HG03442 (cell line): ENCODE data around the gene ARID5B.

Experiments used
- ATAC-seq: cut with Tn5 transposase; IDR thresholded peaks from one replicate; pipeline ENCODE4 v1.9.1; 2021; ENCODE audit warnings: mild to moderate bottlenecking, moderate library complexity; ENCODE audit not compliant: unreplicated experiment

ARID5B gene

DNA sequence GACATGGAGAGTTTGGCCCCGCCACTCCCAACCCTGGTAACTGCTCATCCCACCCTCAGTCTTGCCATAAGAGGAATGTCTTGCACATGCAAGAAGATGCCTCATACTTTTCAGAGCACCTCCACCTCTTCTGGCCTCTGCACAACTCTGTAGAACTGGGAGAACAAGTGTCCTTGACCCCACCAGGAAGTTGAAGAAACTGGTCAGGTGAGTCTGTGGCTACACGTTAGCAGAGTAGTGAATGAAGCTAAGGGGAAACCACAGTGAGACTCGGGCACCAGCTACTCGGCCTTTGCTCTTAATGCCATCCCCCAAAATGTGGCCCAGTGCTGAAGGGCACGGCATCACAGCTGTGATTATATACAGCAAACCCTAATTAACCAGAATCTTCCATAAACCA is 110.1 kb downstream of the ARID5B start:
- no peak for ATAC-seq

DNA sequence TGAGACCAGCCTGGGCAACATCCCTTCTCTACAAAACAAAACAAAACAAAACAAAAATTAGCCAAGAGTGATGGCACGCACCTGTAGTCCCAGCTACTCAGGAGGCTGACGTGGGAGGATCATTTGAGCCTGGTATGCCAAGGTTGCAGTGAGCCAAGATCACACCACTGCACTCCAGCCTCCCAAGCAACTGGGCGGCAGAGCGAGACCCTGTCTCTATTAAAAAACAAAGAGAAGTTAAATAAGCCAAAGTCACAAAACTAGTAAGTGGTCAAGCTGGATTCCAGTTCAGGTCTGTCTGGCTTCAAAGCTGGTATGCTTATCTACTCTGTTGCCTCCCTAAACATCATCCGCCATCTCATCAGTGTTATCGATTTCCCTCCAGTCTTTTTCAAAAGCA is 110.8 kb downstream of the ARID5B start:
- no peak for ATAC-seq

DNA sequence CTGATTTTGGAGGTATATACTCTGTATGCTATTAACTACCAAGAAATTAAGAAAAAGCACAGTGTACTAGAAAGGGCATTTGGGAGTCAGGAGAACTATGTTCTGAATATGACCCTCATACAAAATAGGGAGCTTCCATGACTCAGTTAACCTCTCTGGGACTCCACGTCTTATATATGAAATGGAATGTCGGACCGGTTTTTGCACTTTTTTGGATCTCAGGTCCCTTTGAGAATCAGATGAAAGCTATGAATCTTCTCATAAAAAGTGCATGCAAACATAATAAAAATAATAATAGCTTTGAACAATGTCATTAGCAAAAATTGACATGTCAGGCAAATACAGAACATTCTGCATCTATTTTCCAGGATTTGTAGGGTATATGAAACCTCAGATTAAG is 113.0 kb downstream of the ARID5B start:
- no peak for ATAC-seq

DNA sequence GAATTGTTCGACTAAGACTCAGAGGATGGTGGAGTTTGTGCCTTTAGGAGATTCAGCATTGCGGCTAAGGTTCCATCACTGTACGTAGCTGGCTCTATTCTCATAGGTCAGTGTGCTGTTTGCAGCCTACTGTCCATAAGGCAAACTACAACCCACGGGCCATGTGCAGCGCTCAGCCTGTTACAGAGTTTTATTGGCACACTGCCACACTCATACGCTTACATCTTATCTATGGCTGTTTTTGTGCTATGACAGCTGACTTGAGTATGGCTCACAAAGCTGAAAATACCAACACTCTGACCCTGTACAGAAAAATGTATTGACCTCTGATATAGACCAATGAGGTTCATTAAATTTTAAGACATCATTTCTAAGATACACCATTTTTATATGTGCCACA is 114.5 kb downstream of the ARID5B start:
- no peak for ATAC-seq

DNA sequence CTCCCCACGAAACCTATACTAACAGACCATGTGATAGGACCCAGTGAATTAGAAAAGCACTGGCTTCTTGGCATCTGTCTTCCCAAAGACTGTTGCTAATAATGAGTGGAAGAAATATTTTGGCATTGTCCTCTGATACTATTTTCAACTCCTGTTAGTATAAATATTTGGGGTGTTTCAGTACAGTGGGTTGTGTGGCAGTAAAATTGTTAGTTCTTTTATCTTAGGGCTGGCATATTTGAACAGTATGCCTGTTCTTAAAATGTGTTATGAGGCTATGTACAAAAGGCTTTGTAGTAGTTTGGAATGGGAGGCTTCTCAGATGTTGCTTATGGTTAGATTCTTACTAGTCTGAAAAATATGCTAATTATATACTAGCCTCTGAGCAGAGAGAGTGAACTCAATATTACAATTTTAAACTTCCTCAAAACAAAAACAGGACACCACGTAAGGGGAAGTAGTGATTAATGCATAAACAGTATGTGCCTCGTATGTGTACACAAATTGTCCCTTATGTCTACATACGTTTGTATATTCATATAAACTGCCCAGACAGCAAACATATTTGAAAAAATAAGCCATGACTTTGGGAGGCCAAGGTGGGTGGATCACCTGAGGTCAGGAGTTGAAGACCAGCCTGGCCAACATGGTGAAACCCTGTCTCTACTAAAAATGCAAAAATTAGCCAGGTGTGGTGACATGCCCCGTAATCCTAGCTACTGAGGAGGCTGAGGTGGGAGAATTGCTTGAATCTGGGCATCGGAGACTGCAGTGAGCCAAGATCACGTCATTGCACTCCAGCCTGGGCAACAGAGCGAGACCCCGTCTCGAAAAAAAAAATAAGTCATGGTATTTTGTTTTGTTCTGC is 115.4 kb downstream of the ARID5B start:
- ATAC-seq = peak; percentile 52

DNA sequence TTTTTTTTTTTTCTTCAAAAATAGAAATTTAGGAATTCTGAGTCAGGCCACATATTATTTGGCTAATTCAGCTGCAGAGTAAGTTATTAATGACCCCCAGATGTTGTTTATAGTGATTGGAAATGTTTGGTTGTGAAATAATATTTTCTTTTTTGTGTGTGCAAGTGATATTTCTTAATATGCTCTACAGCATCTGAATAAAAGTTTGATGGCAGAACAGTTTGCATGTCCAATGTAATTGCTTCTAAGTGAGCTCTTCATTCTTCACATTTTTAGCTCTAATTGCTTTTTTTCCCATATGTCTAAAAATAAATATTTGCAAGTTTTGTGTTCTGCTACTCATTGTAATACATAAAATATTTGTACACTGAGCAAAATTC is 116.0 kb downstream of the ARID5B start:
- ATAC-seq = no peak

DNA sequence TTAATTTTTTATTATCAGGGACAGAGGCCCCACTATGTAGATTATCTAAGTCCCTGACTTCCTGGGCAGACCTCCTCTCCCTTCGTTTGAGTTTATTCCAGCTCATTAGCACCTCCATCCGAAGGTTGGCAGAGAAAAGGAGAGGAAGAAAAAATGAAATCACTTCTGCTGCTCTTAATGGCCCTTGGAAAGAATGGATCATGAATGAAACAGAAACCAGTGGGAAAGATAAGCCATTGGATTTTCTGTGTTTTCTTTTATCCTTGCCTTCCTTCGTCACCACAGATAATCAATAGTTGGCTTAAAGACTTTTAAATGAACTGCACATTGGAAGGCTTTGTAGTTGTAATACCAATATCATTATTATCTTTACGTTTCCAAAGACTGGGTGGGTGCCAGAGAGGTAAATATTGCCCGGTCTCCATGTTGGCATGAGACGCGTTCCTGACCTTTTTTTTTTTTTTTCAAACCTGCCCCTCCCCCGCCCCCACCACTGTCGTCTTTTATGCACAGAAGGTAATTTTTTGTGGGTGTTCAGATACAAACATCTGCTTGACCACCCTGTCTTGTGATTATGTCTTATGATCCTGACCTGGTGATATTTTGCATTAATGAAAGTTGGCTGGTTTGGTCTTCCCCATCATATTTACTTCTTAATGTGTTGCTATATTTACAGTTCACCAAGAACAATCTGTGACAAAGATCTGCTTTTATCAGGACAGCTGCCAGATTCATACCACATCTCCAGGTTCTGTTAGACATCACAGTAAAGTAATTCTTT is 116.8 kb downstream of the ARID5B start:
- no peak for ATAC-seq

DNA sequence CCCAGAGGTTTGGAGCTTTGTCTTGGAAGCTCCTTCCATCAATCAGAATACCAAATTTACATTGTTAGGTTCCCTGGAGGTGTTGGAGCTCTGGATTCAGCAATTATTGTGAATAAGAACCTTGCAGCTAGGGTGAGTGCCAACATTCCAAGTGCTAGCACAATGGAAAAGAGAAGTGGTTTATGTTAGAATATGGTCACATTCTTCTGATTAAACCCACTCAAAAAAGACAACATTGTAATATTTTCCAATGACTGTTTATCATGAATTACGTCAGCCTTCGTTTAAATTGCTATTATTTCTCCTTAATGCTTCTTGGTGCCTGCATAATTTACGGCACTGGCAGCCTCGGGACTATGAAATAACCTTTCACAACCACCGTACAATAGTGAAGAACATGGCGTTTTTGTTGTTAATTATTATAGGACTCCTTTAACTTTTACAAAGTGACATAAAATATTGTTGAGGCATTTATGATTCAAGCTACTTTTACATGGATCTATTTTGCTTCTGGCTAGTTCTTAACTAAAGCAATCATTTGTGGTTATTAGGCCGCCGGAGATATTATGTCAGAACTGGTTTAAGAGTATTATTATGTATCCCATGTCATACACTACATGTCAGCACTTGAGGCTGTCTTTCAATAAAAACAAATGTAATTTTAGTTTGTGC is 117.7 kb downstream of the ARID5B start:
- ATAC-seq = no peak

DNA sequence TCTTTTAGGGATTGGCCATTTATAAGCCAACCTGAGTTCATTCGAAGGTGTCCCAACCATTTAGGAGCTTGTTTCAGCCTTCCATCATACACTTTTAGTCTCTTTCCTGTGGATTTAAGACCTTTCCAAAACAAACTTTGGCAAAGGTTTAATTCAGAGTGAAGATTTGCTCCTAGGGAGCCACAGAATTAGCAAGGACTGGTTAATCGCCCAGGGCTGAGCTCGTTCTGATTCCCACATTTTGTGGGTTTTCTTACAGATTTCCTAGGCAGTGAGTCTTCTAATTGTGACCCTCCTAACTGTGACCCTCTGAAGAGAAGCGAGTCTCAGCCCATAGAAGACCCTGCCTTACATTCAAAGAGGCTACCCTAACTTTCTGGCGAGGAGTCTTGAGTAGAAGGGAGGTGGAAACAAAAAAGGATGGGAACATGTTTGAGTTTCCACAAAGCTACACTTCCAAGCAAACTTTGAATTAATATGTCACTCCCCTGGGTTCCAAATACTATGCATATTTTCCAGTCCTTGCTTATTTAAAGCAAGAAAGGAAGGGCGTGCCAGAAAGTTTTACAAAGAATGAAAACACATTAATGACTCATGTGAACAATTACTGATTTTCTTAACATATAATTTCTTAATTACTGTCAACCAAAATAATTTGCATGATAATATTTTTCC is 118.3 kb downstream of the ARID5B start:
- no peak for ATAC-seq

DNA sequence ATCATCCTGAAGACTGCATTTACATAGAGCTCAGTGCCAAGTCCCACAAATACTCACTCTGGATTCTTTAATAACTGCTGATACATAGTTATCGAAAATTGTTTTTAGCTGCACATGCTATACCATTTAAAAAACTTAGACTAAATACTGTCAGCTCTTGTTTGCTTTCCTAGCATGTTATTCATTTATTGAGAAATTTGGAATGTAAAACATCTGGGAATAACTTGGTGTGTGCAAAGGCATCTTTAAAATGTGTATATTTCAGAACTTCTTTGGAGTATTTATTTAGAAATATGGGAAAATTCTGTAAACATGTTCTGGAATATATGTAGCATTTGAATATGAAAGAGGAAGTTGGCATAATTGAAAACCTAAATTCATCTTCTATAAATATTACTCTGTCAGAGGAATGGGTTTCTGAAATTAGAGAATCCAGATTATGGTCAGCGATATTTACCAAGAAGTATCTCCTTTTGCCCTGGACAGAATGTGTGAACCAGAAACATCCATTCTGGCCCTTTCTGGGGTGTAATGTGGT is 119.7 kb downstream of the ARID5B start:
- ATAC-seq = no peak

DNA sequence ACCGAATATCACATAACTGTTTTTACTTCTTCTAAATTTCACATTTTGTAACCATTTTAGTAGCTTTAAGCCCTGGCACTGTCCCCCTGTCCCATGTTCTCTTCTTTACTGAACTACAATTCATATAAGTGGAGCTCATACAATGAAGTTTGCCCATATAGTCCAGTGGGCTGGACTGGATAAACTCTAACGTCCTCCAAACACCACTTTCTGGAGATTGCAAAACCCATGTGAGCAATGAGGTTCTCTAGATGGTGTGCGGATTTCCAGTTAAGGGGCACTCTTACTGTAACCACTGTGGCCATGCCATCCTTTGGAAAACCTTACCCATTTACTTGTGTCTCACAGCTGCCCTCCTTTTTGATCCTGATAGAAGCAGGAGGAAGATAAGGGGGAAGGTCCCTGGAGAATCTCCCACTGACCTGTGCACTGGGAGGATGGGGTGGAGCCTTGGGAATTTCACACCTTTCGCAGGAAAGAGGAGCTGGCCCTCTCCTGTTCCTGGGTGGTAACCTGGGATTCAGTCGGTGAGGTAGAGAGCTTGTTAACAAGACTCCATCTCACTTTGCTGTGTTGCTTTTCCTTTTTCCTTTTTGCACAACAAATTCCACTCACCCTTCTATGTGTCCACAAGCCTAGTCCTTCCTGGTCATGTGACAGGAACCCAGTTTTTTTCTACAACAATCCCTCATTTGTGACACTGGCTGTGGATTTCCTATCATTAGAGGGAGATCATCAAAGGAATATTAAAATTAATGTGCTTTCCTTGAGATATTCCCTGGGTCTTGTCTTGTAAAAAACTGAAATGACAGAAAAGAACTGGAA is 120.7 kb downstream of the ARID5B start:
- ATAC-seq = no peak

DNA sequence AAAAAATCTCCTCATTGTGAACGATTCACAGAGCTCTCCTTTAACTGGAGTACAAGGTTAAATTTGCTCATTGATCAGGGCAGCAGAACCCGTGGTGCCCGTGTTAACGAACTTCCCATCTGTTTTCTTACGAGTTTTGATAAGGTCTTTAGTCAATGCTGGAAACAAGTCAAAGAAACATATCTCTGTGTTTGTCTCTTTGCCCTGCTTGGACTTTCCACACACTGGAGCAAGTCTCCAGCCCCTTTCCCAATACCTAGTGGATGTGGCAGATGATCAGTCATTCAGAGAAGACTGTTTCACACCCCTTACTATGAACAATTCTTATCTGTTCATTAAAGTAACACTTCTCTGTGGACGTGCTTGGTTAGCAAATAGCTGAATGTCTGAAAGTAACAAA is 121.3 kb downstream of the ARID5B start:
- ATAC-seq = no peak

DNA sequence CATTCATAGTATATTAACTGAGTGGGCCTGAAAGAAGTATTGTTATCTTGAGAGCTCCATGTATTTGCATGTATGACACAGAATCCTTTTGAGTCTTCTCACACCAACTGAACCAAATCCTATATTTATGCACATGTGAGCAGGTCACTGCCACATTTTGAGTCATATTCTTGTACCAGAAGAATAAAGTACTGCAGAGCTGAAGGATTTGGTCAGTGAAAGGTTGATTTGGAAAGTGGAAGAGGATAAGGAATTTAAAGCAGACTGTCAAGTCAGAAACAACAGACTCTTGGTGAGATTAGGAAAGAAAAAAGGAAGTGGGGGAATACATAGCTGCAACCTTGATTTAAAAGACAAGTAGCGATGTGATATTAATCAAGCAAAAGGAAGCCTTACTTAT is 121.8 kb downstream of the ARID5B start:
- no peak for ATAC-seq

DNA sequence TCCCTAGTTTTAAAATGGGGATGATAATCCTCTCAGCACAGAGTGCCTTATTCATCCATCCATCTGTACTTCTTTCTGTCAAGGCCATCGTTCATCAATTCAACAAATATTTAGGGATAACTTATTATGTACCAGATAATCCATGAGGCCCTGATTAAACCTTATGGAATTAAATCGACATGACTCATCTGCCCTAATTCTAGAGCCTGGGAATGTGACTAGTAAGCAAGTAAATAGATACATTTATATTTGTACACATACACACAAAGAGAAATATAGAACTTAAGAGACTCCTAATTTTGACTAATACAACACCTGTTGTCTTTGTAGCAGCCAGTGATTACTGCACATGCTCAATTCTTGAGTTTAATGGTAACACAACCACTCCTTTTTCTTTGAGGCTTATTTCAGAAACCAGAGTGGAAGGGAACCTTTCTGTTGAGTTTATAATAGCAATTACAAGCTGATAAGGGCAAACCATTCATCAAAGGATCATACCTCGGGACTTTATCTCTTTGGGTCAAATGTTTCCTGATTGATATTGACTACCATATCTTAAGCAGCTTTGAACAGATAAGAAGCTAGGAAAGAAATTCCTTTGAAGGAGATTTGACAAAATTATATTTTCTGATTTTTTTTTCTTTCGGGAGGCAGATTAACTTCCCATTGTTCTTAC is 122.7 kb downstream of the ARID5B start:
- ATAC-seq = no peak

DNA sequence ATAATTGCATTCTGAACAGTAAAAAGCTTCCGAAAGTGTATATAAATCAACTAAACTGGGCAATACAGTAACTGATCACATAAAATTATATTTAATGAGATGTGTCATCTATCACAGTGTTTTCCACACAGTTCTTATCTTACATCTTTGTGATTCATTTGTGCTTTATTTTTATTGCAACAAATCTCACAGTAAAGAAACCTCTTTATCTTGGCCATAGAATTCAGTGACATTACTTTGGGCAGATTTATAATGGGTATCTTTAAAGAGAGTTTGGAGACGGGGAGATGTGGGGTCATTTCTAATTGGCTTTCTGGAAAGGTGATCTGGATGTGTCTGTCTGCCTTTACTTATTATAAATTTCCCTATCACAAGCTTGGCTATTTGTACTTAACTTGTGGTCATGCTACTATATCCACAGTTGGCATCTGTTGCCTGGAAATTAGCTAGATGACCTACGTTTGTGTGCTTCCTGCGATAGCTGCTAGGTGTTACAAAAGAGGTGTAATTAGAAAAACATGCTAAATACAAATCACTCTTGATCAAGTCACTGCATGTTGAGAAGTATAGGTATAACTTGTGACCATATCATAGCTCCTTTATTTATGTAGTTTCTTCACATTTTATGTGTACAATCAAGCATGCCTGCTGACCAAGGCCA is 123.8 kb downstream of the ARID5B start:
- no peak for ATAC-seq

DNA sequence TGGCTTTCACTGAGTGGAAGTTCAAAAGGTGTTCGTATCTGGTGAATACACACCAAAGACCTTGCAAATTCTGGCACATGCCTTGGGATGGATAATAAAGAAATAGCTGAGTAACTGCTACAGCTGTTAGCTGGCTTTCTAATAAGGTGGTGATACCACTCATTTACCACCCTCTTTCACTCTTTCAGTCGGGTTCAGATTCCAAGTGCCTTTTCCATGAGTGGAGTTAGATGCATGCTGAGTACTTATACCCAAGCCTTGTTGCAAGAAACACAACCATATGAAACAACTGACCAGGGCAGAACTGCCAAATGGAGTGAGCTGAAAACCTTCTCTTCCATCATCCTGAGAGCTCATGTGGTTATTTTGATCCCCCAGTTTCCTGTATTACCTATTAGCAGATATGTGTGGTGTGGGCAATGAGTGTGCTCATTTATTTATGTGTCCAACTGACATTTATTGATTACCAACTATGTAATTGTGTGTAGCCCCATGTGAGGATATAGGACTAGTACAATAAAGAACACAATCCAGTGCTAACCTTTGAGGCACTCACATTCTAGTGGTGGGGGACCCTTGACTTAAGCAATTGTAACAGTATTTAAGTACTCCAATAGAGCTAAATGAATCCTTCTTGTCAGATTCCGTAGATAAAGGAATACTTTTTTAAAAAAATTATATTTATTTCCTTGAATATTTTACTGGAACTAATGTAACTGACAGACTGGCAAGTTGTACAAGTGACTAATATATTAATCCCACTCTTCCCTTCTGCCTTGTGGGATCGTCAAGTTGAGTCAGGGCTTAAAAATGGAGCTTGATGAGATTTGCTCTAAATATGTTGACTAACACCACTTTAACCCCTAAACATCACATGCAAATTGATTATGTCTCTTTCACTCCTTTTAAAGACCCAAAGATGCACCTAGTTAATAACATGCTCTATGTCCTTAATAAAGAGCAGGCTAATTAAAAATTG is 124.7 kb downstream of the ARID5B start:
- no peak for ATAC-seq

DNA sequence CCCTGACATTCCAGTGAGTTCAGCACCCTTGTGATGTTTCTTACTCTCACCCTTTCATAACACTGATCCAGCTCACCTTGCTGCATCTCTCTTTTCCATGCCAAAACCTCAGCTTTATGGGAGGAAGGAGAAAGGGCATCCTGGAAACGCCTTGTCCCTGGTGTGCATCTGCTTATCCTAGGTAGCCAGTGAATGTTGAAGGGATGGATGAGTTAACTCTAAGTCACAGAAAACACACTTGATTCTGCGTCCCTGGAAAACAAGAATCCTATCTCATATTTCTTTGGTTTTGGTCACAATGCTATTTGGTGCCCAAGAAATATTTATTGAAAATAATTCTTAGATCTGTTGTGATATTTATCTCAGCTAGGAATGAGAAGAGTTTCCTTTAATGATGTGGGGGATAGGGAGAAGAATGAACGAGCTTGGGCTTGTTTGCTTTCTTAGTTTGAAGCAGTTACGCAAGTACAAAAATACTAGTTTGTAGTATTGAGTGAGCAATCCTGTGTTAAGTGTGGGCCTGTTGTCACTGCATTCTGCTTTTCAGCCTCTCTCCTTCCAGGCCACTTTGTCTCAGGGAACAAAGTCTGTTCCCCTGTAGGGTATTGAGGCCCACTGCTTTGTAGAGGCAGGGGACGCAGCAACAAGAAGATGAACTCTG is 126.5 kb downstream of the ARID5B start:
- no peak for ATAC-seq
